Measurements from ENCODE around the gene SCG2. TPM values are rescaled to one million over a fixed set of nuclear protein-coding genes. Genes with fewer than 3 reads are reported as not detected.

SCG2 gene
- total and polyA plus RNA-seq, 12 donors: 0.04 to 0.86 (median 0.18) TPM; not detected in 4

GRCh38 chr2:223604231-223604630, 2.1 kb upstream of the SCG2 start:
- ATAC-seq: no peak
- TF ChIP-seq CTCF (IDR thresholded peaks at IDR 0.05): no peak
- Histone ChIP-seq H3K9me3 (no peaks in the 10 kb centered on the region), H3K4me1 (peaks cover 0 to 12% (median 0%) of the 10 kb centered on the region in 9 donors), H3K4me3 (no peak overlapping the region), H3K27me3 (peaks cover 0 to 8% (median 0%) of the 10 kb centered on the region in 7 donors), H3K36me3 (no peaks in the 10 kb centered on the region), H3K27ac (no peak overlapping the region)
- no peak for DNase-seq
- WGBS, 2 donors: 77 to 80% methylated on average over 2 of the region's 2 CpGs
- intact Hi-C loops (cut with DNase I): no loop called here

GRCh38 chr2:223602972-223603371, 811 bp upstream of the SCG2 start:
- DNase-seq (no peak), ATAC-seq (no peak)
- H3K4me1 ChIP-seq: peaks cover 0 to 12% (median 0%) of the 10 kb centered on the region in 9 donors
- 59 to 63% methylated on average over 2 of the region's 2 CpGs for WGBS, 2 donors
- no peaks in the 10 kb centered on the region for H3K36me3 ChIP-seq
- no peak for TF ChIP-seq CTCF (IDR thresholded peaks at IDR 0.05)
- H3K9me3 ChIP-seq: no peaks in the 10 kb centered on the region
- peaks cover 0 to 12% (median 0%) of the 10 kb centered on the region in 7 donors for H3K27me3 ChIP-seq
- intact Hi-C loops (cut with DNase I): no loop called here
- no peak overlapping the region for H3K4me3 ChIP-seq
- H3K27ac ChIP-seq: no peak overlapping the region

GRCh38 chr2:223601018-223601417, 1.1 kb downstream of the SCG2 start:
- no peak for TF ChIP-seq CTCF (IDR thresholded peaks at IDR 0.05)
- Histone ChIP-seq H3K4me3 (no peak overlapping the region), H3K27ac (no peak overlapping the region), H3K27me3 (peaks cover 0 to 12% (median 0%) of the 10 kb centered on the region in 7 donors), H3K36me3 (no peaks in the 10 kb centered on the region), H3K9me3 (no peaks in the 10 kb centered on the region), H3K4me1 (peaks cover 0 to 12% (median 0%) of the 10 kb centered on the region in 9 donors)
- intact Hi-C loops (cut with DNase I): no loop called here
- ATAC-seq (no peak), DNase-seq (no peak)

GRCh38 chr2:223599640-223600380, 2.4 kb downstream of the SCG2 start:
- no peaks in the 10 kb centered on the region for H3K36me3 ChIP-seq
- H3K4me1 ChIP-seq: peaks cover 0 to 12% (median 0%) of the 10 kb centered on the region in 9 donors
- H3K9me3 ChIP-seq: no peaks in the 10 kb centered on the region
- no peak for TF ChIP-seq CTCF (IDR thresholded peaks at IDR 0.05)
- peak overlapping the region in 1 of 10 donors; percentile 15 for H3K27ac ChIP-seq
- H3K4me3 ChIP-seq: no peak overlapping the region
- WGBS, 2 donors: 66 to 67% methylated on average over 6 of the region's 6 CpGs
- ATAC-seq (no peak), DNase-seq (no peak)
- intact Hi-C loops (cut with DNase I): loop anchor here in 1 of 10 donors (10.0 kb wide), 1 partner anchor 125 kb away; no protein-coding TSS in a partner anchor
- peaks cover 0 to 11% (median 0%) of the 10 kb centered on the region in 7 donors for H3K27me3 ChIP-seq
